ENCODE results near the gene GBF1.

DNA sequence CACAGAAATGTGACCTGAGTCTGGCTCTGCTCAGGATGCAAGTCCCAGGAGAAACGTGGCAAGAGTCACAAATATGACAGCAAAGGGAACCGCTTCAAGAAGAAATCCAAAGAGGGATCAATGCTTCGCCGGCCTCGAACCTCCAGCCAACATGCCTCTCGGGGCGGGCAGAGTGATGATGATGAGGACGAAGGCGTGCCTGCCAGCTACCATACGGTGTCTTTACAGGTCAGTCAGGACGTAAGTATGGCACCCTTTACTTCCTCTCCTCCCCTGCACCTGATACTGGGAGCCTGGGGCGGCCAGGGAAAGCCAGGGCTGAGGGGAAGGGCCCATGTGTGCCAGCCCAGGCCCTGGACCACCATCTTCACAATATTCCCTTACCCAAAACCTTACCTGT is 131.6 kb downstream of the GBF1 start:
- TF ChIP-seq, protein P1, sequence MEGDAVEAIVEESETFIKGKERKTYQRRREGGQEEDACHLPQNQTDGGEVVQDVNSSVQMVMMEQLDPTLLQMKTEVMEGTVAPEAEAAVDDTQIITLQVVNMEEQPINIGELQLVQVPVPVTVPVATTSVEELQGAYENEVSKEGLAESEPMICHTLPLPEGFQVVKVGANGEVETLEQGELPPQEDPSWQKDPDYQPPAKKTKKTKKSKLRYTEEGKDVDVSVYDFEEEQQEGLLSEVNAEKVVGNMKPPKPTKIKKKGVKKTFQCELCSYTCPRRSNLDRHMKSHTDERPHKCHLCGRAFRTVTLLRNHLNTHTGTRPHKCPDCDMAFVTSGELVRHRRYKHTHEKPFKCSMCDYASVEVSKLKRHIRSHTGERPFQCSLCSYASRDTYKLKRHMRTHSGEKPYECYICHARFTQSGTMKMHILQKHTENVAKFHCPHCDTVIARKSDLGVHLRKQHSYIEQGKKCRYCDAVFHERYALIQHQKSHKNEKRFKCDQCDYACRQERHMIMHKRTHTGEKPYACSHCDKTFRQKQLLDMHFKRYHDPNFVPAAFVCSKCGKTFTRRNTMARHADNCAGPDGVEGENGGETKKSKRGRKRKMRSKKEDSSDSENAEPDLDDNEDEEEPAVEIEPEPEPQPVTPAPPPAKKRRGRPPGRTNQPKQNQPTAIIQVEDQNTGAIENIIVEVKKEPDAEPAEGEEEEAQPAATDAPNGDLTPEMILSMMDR (optimal IDR thresholded peaks at IDR 0.05 in 1 of 3, IDR thresholded peaks at IDR 0.05 in 1 of 3, conservative IDR thresholded peaks at IDR 0.05 in 1 of 3; ENCODE audit: extremely low read depth in 1 of 3, insufficient read depth in 2 of 3, low read length in 3 of 3), result no peak
- no peak for TF ChIP-seq EZH2 (IDR thresholded peaks at IDR 0.05; ENCODE audit: low read length)
